Measurements from ENCODE around the gene WT1.

DNA sequence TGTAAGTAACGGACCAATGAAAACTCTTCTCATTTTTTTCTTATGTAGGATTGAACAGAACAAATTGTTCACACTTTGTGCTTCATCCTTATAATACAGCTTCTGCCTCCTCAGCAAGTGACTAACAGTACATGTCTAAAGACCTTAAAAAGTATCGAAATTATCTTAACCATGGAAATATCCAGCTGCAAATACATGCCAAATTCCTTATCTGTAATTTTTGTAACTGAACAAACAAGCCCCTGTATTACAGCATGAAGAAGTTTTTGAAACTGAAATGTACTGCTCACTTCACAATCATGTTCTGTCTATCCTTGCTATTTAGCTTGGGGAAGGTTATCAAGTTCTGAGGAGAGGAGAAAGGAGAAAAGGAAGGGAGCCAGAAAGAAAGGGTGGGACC lies 20.4 kb downstream of the WT1 start:
- TF ChIP-seq POLR2A (IDR thresholded peaks at IDR 0.05) (no peak), POLR2AphosphoS5 (IDR thresholded peaks at IDR 0.05) (no peak), EP300 (IDR thresholded peaks at IDR 0.05) (no peak)
- TF ChIP-seq, protein P1, sequence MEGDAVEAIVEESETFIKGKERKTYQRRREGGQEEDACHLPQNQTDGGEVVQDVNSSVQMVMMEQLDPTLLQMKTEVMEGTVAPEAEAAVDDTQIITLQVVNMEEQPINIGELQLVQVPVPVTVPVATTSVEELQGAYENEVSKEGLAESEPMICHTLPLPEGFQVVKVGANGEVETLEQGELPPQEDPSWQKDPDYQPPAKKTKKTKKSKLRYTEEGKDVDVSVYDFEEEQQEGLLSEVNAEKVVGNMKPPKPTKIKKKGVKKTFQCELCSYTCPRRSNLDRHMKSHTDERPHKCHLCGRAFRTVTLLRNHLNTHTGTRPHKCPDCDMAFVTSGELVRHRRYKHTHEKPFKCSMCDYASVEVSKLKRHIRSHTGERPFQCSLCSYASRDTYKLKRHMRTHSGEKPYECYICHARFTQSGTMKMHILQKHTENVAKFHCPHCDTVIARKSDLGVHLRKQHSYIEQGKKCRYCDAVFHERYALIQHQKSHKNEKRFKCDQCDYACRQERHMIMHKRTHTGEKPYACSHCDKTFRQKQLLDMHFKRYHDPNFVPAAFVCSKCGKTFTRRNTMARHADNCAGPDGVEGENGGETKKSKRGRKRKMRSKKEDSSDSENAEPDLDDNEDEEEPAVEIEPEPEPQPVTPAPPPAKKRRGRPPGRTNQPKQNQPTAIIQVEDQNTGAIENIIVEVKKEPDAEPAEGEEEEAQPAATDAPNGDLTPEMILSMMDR (IDR thresholded peaks at IDR 0.05) = no peak

Measured in gastroesophageal sphincter (tissue), 3 donors.